Pancreas (tissue), 10 donors: ENCODE data around the gene SBF2. TPM values are rescaled to one million over a fixed set of nuclear protein-coding genes. Genes with fewer than 3 reads are reported as not detected.

Source experiments
- ATAC-seq, 4 donors: fragments of 200-7000 bp; cut with Tn5 transposase; one replicate each; pipeline versions ENCODE4 v1.8.0 to v1.9.1; 2020; ENCODE audit warnings: mild to moderate bottlenecking in 4 of 4, moderate library complexity in 4 of 4
- DNase-seq, 6 donors: peaks; one replicate each; pipeline ENCODE4 v3.0.0-alpha.2; 2020
- FAIRE-seq: peaks from 2 replicates; lab custom pipeline; 2012; peaks lifted over from hg19 to GRCh38; lab: Jason Lieb, UNC
- H3K27ac ChIP-seq, 4 donors: fragments of 200-600 bp; sonication (generic); 1 replicate in 3 of 4; 2 replicates in 1 of 4; pipeline versions ENCODE4 v1.5.0 to v1.8.0; 2020
- H3K27me3 ChIP-seq, 4 donors: fragments of 200-600 bp; one replicate each; pipeline ENCODE4 v1.8.0; 2021
- H3K36me3 ChIP-seq, 3 donors: fragments of 200-600 bp; sonication (generic) in 1 of 3; one replicate each; pipeline versions ENCODE4 v1.5.0 to v1.8.0; 2020 to 2021
- H3K4me1 ChIP-seq, 3 donors: fragments of 200-600 bp; one replicate each; pipeline ENCODE4 v1.8.0; 2021
- H3K4me3 ChIP-seq, 4 donors: fragments of 200-600 bp; sonication (generic) in 2 of 4; one replicate each; pipeline versions ENCODE4 v1.5.0 to v1.8.0; 2020 to 2021
- H3K9me3 ChIP-seq, 4 donors: fragments of 200-600 bp; one replicate each; pipeline ENCODE4 v1.8.0; 2021
- WGBS, 2 donors: extraction: QIAGEN DNeasy Blood & Tissue Kit; methylation state at CpG; one replicate each; pipeline ENCODE4 v1.1.7; 2013; 5-methylcytosine and 5-hydroxymethylcytosine counted together
- intact Hi-C, 3 donors: fragments of 100-400 bp; cut with DNase I; formaldehyde crosslinking; loops; one replicate each; pipeline versions ENCODE4 v1.11.1 to v1.14.2; 2022
- polyA plus RNA-seq, 2 donors: library from polyadenylated mRNA; stranded (reverse); fragments of 200-250 nt; gene quantifications; one replicate each; pipeline ENCODE4 v1.2.3, GENCODE V29; 2013
- total RNA-seq, 6 donors: library from RNA; stranded (reverse); fragmentation: NEBNext Ultra II Directional in 4 of 6; extraction: Animal tissue kit (Norgen Biotek cat#: 25700) in 4 of 6; gene quantifications; one replicate each; pipeline versions ENCODE4 v1.2.1 to v1.2.4, GENCODE V29; 2021 to 2023
- TF ChIP-seq, protein P1 (sequence below), 4 donors: fragments of 200-600 bp; sonication (generic) in 3 of 4; IDR thresholded peaks; one replicate each; pipeline versions ENCODE4 v1.5.0 to v1.8.0; 2021; ENCODE audit warnings: antibody characterized with exemption in 4 of 4
- donor health status: healthy with polysubstance abuse.
- donor health status: DM: no; HTN: no; CAD: no; lungs with moderate emphysema.
- donor health status: DM: no; HTN: no; CAD: no.
- donor health status: control.
- donor health status: control.
- donor health status: Bipolar disorder and iron deficiency.
- donor health status: DM: yes; HTN: yes; CAD: no.
- donor health status: DM: no; HTN: no; CAD: no.
- donor health status: DM: no; HTN: no; CAD: no.
- donor health status: DM: yes; HTN: yes; CAD: no.

The SBF2 gene
- total and polyA plus RNA-seq, 8 donors: 4.6 to 21.8 (median 10.3) TPM

GRCh38 chr11:10326012-10326964 lies 32.3 kb upstream of the SBF2 start:
- Histone ChIP-seq H3K36me3 (no peaks in the 10 kb centered on the region), H3K4me3 (no peak overlapping the region), H3K4me1 (peaks cover 25 to 48% (median 40%) of the 10 kb centered on the region in 3 donors), H3K27me3 (no peaks in the 10 kb centered on the region), H3K27ac (peak overlapping the region; percentile 6 to 64 (median 38)), H3K9me3 (no peaks in the 10 kb centered on the region)
- DNase-seq: peak; percentile 61 to 83 (median 73)
- 5 to 11% methylated on average over 2 of the region's 2 CpGs for WGBS, 2 donors
- TF ChIP-seq, protein P1, sequence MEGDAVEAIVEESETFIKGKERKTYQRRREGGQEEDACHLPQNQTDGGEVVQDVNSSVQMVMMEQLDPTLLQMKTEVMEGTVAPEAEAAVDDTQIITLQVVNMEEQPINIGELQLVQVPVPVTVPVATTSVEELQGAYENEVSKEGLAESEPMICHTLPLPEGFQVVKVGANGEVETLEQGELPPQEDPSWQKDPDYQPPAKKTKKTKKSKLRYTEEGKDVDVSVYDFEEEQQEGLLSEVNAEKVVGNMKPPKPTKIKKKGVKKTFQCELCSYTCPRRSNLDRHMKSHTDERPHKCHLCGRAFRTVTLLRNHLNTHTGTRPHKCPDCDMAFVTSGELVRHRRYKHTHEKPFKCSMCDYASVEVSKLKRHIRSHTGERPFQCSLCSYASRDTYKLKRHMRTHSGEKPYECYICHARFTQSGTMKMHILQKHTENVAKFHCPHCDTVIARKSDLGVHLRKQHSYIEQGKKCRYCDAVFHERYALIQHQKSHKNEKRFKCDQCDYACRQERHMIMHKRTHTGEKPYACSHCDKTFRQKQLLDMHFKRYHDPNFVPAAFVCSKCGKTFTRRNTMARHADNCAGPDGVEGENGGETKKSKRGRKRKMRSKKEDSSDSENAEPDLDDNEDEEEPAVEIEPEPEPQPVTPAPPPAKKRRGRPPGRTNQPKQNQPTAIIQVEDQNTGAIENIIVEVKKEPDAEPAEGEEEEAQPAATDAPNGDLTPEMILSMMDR (IDR thresholded peaks at IDR 0.05): no peak
- ATAC-seq: peak; percentile 74 to 84 (median 80)
- no peak for FAIRE-seq
- intact Hi-C loops: loop anchor here in 1 of 3 donors (10.0 kb wide), 1 partner anchor 571 kb away; no protein-coding TSS in a partner anchor

- DNase-seq: no peak
- Histone ChIP-seq H3K27ac (peak overlapping the region in 1 of 4 donors; percentile 64), H3K27me3 (no peaks in the 10 kb centered on the region), H3K4me1 (peaks cover 25 to 48% (median 40%) of the 10 kb centered on the region in 3 donors), H3K36me3 (no peaks in the 10 kb centered on the region), H3K4me3 (no peak overlapping the region), H3K9me3 (no peaks in the 10 kb centered on the region)
- 68 to 74% methylated on average over 6 of the region's 6 CpGs for WGBS, 2 donors
- ATAC-seq: no peak
- TF ChIP-seq, protein P1 (IDR thresholded peaks at IDR 0.05): no peak
- no peak for FAIRE-seq
- intact Hi-C loops: loop anchor here in 1 of 3 donors (10.0 kb wide), 1 partner anchor 571 kb away; no protein-coding TSS in a partner anchor
These were observed 31.4 kb upstream of the SBF2 start for GRCh38 chr11:10325277-10326011.

GRCh38 chr11:10324474-10324873 lies 30.5 kb upstream of the SBF2 start:
- TF ChIP-seq, protein P1 (IDR thresholded peaks at IDR 0.05): no peak
- Histone ChIP-seq H3K9me3 (no peaks in the 10 kb centered on the region), H3K27me3 (no peaks in the 10 kb centered on the region), H3K36me3 (no peaks in the 10 kb centered on the region), H3K27ac (no peak overlapping the region), H3K4me3 (no peak overlapping the region), H3K4me1 (peaks cover 25 to 48% (median 40%) of the 10 kb centered on the region in 3 donors)
- ATAC-seq (no peak), FAIRE-seq (no peak), DNase-seq (no peak)
- 68 to 80% methylated on average over 3 of the region's 3 CpGs for WGBS, 2 donors
- intact Hi-C loops: loop anchor here in 1 of 3 donors (10.0 kb wide), 1 partner anchor 570 kb away; no protein-coding TSS in a partner anchor

GRCh38 chr11:10323793-10324170 lies 29.8 kb upstream of the SBF2 start:
- intact Hi-C loops: loop anchor here in 1 of 3 donors (10.0 kb wide), 1 partner anchor 569 kb away; no protein-coding TSS in a partner anchor
- H3K36me3 ChIP-seq: no peaks in the 10 kb centered on the region
- no peak overlapping the region for H3K27ac ChIP-seq
- FAIRE-seq: no peak
- no peaks in the 10 kb centered on the region for H3K27me3 ChIP-seq
- TF ChIP-seq, protein P1 (IDR thresholded peaks at IDR 0.05): no peak
- ATAC-seq: no peak
- H3K4me3 ChIP-seq: no peak overlapping the region
- H3K4me1 ChIP-seq: peaks cover 25 to 45% (median 36%) of the 10 kb centered on the region in 3 donors
- WGBS, 2 donors: 24 to 36% methylated on average over 1 of the region's 1 CpG
- no peaks in the 10 kb centered on the region for H3K9me3 ChIP-seq
- DNase-seq: no peak
